GM13977 (cell line): Measurements from ENCODE around the gene ZFP36L2.

ENCODE experiments used
- DNase-seq: peaks from one replicate; pipeline ENCODE4 v3.0.0; 2012; ENCODE audit warnings: low spot score
- in situ Hi-C: fragments of 300-500 bp; cut with MboI; formaldehyde crosslinking; loops from one replicate; pipeline ENCODE4 v1.12.0; 2022; ENCODE audit warnings: low sequenced_read_pairs, low pct_unique_long_range_greater_than_20kb, mixed read lengths, inconsistent platforms; ENCODE audit not compliant: unreplicated experiment
- TF ChIP-seq, protein P1 (sequence below): IDR thresholded peaks from 2 replicates; pipeline ENCODE4 v1.5.1; 2012; ENCODE audit warnings: mild to moderate bottlenecking, control low read depth; ENCODE audit not compliant: insufficient read depth; ENCODE audit errors: extremely low read depth, missing control alignments

ZFP36L2 gene

DNA sequence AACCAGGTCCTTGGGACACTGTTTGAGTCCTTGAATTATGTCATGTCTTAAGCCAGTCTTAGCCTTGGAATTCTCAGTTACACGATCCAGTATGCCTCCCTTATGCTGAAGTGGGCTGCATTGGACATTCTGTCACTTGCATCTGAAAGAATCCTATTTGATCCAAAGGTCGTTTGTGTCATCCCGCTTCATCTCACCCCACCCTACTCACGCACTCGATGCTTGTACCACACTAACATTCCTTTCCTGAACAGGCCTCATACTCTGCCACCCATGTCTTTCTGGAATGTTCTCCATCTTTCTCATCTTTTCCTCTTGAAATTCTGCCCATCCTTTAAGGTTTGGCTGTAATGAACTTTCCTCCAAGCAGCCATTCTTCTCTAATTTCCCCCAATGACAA, 27.9 kb upstream of the ZFP36L2 start:
- no peak for DNase-seq
- in situ Hi-C loops: no loop called here
- TF ChIP-seq, protein P1, sequence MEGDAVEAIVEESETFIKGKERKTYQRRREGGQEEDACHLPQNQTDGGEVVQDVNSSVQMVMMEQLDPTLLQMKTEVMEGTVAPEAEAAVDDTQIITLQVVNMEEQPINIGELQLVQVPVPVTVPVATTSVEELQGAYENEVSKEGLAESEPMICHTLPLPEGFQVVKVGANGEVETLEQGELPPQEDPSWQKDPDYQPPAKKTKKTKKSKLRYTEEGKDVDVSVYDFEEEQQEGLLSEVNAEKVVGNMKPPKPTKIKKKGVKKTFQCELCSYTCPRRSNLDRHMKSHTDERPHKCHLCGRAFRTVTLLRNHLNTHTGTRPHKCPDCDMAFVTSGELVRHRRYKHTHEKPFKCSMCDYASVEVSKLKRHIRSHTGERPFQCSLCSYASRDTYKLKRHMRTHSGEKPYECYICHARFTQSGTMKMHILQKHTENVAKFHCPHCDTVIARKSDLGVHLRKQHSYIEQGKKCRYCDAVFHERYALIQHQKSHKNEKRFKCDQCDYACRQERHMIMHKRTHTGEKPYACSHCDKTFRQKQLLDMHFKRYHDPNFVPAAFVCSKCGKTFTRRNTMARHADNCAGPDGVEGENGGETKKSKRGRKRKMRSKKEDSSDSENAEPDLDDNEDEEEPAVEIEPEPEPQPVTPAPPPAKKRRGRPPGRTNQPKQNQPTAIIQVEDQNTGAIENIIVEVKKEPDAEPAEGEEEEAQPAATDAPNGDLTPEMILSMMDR: no peak

DNA sequence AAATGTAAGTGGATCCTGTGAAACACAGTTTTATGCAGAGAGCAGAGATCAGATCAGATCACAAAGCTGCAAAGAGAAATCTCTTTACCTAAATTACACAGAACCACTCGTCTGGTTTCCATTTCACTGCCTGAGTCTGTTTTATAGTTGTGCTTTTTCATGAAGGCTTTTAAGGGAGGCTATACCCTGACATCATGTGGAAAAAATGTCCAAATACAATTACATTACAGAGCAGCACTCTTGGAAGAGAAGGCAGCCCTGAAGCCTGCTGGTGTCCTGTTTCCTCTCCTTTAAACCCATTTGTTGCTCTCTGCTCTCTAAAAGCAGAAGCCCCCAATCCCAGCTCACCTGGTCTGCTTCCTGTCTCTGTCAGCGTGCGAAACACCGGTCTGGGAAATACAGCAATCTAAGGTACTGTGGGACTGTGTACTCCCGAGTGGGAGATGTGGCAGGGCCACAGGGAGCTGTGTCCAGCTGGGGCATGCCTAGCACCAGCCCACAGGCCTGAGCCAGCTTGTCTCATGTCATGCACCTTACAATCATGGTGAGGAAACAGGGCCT, 24.8 kb upstream of the ZFP36L2 start:
- no peak for DNase-seq
- in situ Hi-C loops: no loop called here
- TF ChIP-seq, protein P1: no peak

- DNase-seq: no peak
- in situ Hi-C loops: no loop called here
- TF ChIP-seq, protein P1: no peak
Measured at GRCh38 chr2:43250015-43250414, 23.6 kb upstream of the ZFP36L2 start.

- TF ChIP-seq, protein P1: no peak
- in situ Hi-C loops: loop anchor here (25.0 kb wide), 1 partner anchor 286 kb away; no protein-coding TSS in a partner anchor
- no peak for DNase-seq
Measured at GRCh38 chr2:43248621-43249020, 22.2 kb upstream of the ZFP36L2 start.

DNA sequence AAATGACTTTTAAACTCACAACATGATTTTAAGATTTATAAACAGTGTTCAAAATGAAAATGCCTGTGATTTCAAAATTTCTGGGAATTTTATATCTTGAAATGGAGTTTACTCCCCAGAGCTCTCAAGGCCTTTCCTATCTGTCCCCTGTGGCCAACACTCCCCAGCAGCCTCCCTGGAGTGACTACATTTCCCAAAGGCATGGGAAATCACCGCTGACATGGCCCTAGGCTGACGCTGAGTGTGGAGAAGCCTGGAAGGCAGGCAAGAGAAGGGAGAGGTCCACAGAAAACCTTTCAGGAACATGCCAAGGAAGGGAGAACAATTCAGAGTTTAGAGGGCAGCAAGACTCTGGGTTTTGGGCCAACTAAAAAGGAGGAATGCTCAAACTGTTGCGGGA, 20.2 kb upstream of the ZFP36L2 start:
- TF ChIP-seq, protein P1: no peak
- no peak for DNase-seq
- in situ Hi-C loops: loop anchor here (25.0 kb wide), 1 partner anchor 284 kb away; no protein-coding TSS in a partner anchor

DNA sequence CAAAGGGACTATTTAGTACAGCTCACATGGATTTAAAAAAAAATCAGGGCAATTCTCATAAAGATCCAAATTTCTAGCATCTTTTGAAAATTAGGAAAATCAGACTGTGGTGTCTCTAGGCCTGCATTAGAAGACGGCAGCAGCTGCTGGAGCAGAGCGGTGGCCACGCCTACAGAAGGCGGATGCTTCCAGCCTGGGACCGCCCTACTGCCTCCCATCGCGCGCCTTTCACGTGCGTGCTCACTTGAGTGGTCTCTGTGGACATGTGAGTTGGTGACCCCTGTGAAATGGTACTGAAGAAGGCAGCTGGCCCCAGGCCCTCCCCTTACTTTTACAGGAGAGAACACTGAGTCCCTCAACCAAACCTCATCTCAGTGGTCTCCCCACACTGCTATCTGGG, 15.2 kb upstream of the ZFP36L2 start:
- TF ChIP-seq, protein P1: no peak
- in situ Hi-C loops: loop anchor here (25.0 kb wide), 1 partner anchor 279 kb away; no protein-coding TSS in a partner anchor
- no peak for DNase-seq

- TF ChIP-seq, protein P1: no peak
- DNase-seq: no peak
- in situ Hi-C loops: loop anchor here (25.0 kb wide), 1 partner anchor 278 kb away; no protein-coding TSS in a partner anchor
Measured at GRCh38 chr2:43240766-43241150, 14.4 kb upstream of the ZFP36L2 start.
